Neural progenitor cell (in vitro differentiated cells): ENCODE data around the gene ZGLP1. TPM values are rescaled to one million over a fixed set of nuclear protein-coding genes. Genes with fewer than 3 reads are reported as not detected.

ENCODE experiments used
- DNase-seq: peaks from one replicate; pipeline ENCODE4 v3.0.0-alpha.2; 2016; ENCODE audit warnings: low spot score
- H2AFZ ChIP-seq: fragments of 200-600 bp; sonication (generic); replicated peaks from 2 replicates; pipeline ENCODE4 v1.6.1; 2016; ENCODE audit warnings: antibody characterized with exemption
- H3F3A ChIP-seq: fragments of 200-600 bp; sonication (generic); 2 replicates; pipeline ENCODE4 v1.6.1; 2016; ENCODE audit warnings: antibody characterized with exemption, low read depth
- H3K27ac ChIP-seq: fragments of 200-600 bp; sonication (generic); 2 replicates; pipeline ENCODE4 v1.5.1; 2016; ENCODE audit warnings: mild to moderate bottlenecking
- H3K27me3 ChIP-seq: fragments of 200-600 bp; sonication (generic); 2 replicates; pipeline ENCODE4 v1.6.1; 2016; ENCODE audit warnings: mild to moderate bottlenecking, moderate library complexity
- H3K36me3 ChIP-seq: fragments of 200-600 bp; sonication (generic); 2 replicates; pipeline ENCODE4 v1.5.1; 2016
- H3K4me1 ChIP-seq: fragments of 200-600 bp; sonication (generic); 2 replicates; pipeline ENCODE4 v1.6.1; 2016; ENCODE audit warnings: mixed run types
- H3K4me2 ChIP-seq: fragments of 200-600 bp; sonication (generic); 2 replicates; pipeline ENCODE4 v1.6.1; 2016
- H3K4me3 ChIP-seq: fragments of 200-600 bp; sonication (generic); 2 replicates; pipeline ENCODE4 v1.5.1; 2016
- H3K79me2 ChIP-seq: fragments of 200-600 bp; sonication (generic); 2 replicates; pipeline ENCODE4 v1.6.1; 2016; ENCODE audit warnings: low read depth
- H3K9ac ChIP-seq: fragments of 200-600 bp; sonication (generic); 2 replicates; pipeline ENCODE4 v1.6.1; 2016
- H3K9me3 ChIP-seq: fragments of 200-600 bp; sonication (generic); 2 replicates; pipeline ENCODE4 v1.5.1; 2016; ENCODE audit warnings: low read depth
- H4K20me1 ChIP-seq: fragments of 200-600 bp; sonication (generic); 2 replicates; pipeline ENCODE4 v1.6.1; 2016; ENCODE audit warnings: low read depth
- H3K27ac Mint-ChIP-seq: 3 replicates; pipeline ENCODE4 v1.8.0; 2021; ENCODE audit warnings: mixed read lengths
- H3K27me3 Mint-ChIP-seq: 2 replicates; pipeline ENCODE4 v1.8.0; 2022; ENCODE audit warnings: low read depth, mild to moderate bottlenecking, inconsistent platforms, moderate library complexity, mixed read lengths; ENCODE audit not compliant: insufficient read depth
- H3K36me3 Mint-ChIP-seq: 3 replicates; pipeline ENCODE4 v1.8.0; 2021; ENCODE audit warnings: mixed read lengths
- H3K4me1 Mint-ChIP-seq: 3 replicates; pipeline ENCODE4 v1.8.0; 2021; ENCODE audit warnings: mixed read lengths
- H3K4me3 Mint-ChIP-seq: 3 replicates; pipeline ENCODE4 v1.8.0; 2021; ENCODE audit warnings: mild to moderate bottlenecking, moderate library complexity, mixed read lengths
- H3K9me3 Mint-ChIP-seq: 3 replicates; pipeline ENCODE4 v1.8.0; 2020; ENCODE audit warnings: mixed read lengths
- EZH2 ChIP-seq: fragments of 200-600 bp; sonication (generic); IDR thresholded peaks from 2 replicates; pipeline ENCODE4 v1.6.1; 2017; ENCODE audit warnings: antibody characterized with exemption, mild to moderate bottlenecking, moderate library complexity
- EZH2phosphoT487 ChIP-seq: fragments of 200-600 bp; sonication (generic); IDR thresholded peaks from 2 replicates; pipeline ENCODE4 v1.6.1; 2017; ENCODE audit warnings: antibody characterized with exemption
- small RNA-seq: library from RNA; depleted of rRNA; stranded (forward); fragments of <200 nt; gene quantifications from one replicate; pipeline ENCODE3, GENCODE V24; 2015
- total RNA-seq: library from RNA; depleted of rRNA; stranded (reverse); fragments of >200 nt; gene quantifications from 2 replicates; pipeline ENCODE4 v1.2.3, GENCODE V29; 2015; ENCODE audit warnings: low replicate concordance
- TF ChIP-seq, protein P1 (sequence below): fragments of 200-600 bp; sonication (generic); IDR thresholded peaks from 2 replicates; pipeline ENCODE4 v1.5.1; 2017; ENCODE audit warnings: antibody characterized with exemption, mild to moderate bottlenecking

ZGLP1 gene
- total RNA-seq, 1 donor from 2014 or later: 2.4 TPM

- peaks cover 7% of the 10 kb centered on the region for H3K79me2 ChIP-seq
- no peak overlapping the region for H3K4me3 ChIP-seq
- no peaks in the 10 kb centered on the region for H4K20me1 ChIP-seq
- peaks cover 5% of the 10 kb centered on the region for H3F3A ChIP-seq
- no peaks in the 10 kb centered on the region for H3K27me3 ChIP-seq
- H3K4me1 ChIP-seq: peaks cover 6% of the 10 kb centered on the region
- no peak overlapping the region for H3K4me2 ChIP-seq
- Mint-ChIP-seq H3K27ac (no peak overlapping the region), H3K9me3 (no peaks in the 10 kb centered on the region), H3K4me1 (peaks cover 8% of the 10 kb centered on the region), H3K4me3 (no peak overlapping the region), H3K36me3 (peaks cover 17% of the 10 kb centered on the region), H3K27me3 (peaks cover 10% of the 10 kb centered on the region)
- DNase-seq: no peak
- no peak overlapping the region for H3K27ac ChIP-seq
- H3K36me3 ChIP-seq: no peaks in the 10 kb centered on the region
- H2AFZ ChIP-seq: no peak overlapping the region
- TF ChIP-seq, protein P1, sequence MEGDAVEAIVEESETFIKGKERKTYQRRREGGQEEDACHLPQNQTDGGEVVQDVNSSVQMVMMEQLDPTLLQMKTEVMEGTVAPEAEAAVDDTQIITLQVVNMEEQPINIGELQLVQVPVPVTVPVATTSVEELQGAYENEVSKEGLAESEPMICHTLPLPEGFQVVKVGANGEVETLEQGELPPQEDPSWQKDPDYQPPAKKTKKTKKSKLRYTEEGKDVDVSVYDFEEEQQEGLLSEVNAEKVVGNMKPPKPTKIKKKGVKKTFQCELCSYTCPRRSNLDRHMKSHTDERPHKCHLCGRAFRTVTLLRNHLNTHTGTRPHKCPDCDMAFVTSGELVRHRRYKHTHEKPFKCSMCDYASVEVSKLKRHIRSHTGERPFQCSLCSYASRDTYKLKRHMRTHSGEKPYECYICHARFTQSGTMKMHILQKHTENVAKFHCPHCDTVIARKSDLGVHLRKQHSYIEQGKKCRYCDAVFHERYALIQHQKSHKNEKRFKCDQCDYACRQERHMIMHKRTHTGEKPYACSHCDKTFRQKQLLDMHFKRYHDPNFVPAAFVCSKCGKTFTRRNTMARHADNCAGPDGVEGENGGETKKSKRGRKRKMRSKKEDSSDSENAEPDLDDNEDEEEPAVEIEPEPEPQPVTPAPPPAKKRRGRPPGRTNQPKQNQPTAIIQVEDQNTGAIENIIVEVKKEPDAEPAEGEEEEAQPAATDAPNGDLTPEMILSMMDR: no peak
- no peak for TF ChIP-seq EZH2
- TF ChIP-seq EZH2phosphoT487: no peak
- H3K9ac ChIP-seq: no peak overlapping the region
- no peaks in the 10 kb centered on the region for H3K9me3 ChIP-seq
These were observed 53.1 kb downstream of the ZGLP1 start for GRCh38 chr19:10256551-10256950.

DNA sequence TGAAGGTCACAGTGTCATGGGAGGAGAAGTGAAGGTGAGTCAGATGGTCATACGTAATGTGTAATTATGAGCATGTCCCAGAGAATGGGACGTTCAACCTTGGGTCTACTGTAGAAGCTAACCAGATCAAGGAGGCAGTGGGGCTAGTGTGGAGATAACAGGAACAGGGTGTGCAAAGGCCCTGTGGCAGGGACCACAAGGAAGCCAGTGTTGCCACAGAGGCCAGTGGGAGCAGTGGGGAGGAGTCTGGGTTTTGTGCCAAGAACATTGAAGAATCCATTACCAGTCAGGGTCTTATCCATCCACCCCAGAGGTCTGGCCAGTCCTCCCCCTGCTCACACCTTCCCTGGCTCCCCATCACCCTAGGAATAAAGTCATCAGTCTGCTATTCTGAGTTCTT is 54.3 kb downstream of the ZGLP1 start:
- no peak overlapping the region for H3K27ac Mint-ChIP-seq

More for the DNA sequence above, 54.3 kb downstream of the ZGLP1 start:
- Histone ChIP-seq H3K27ac (no peak overlapping the region), H3K4me2 (no peak overlapping the region), H3K79me2 (peaks cover 7% of the 10 kb centered on the region), H3K4me3 (no peak overlapping the region), H3F3A (peaks cover 11% of the 10 kb centered on the region), H3K36me3 (no peaks in the 10 kb centered on the region), H3K9ac (no peak overlapping the region), H4K20me1 (no peaks in the 10 kb centered on the region), H3K9me3 (no peaks in the 10 kb centered on the region), H2AFZ (no peak overlapping the region), H3K4me1 (peaks cover 6% of the 10 kb centered on the region), H3K27me3 (no peaks in the 10 kb centered on the region)
- H3K9me3 Mint-ChIP-seq: no peaks in the 10 kb centered on the region
- no peak for DNase-seq
- peaks cover 8% of the 10 kb centered on the region for H3K4me1 Mint-ChIP-seq
- peaks cover 10% of the 10 kb centered on the region for H3K27me3 Mint-ChIP-seq
- TF ChIP-seq EZH2phosphoT487: no peak
- TF ChIP-seq, protein P1: no peak
- no peak for TF ChIP-seq EZH2
- H3K4me3 Mint-ChIP-seq: no peak overlapping the region
- peaks cover 17% of the 10 kb centered on the region for H3K36me3 Mint-ChIP-seq

Small RNAs within 50 kb of the gene (small RNA-seq; reads per million reads assigned to genes)
- gene AC011511.1 (not detected), gene AC011511.4 (not detected)

Other genes starting within 250 kb of the ZGLP1 start
- gene SHFL, start 223.5 kb downstream of the ZGLP1 start, total RNA-seq: 0.15 and 2.0 TPM in 2 replicates
- 0.09 TPM in 1 of 2 replicates, not detected in the other for gene ANGPTL6, start 207.1 kb downstream of the ZGLP1 start, total RNA-seq
- 6.6 and 23.3 TPM in 2 replicates for gene PPAN, start 203.5 kb downstream of the ZGLP1 start, total RNA-seq
- gene P2RY11, start 198.1 kb downstream of the ZGLP1 start, total RNA-seq: 2.2 TPM in 1 of 2 replicates, not detected in the other
- 170 and 215 TPM in 2 replicates for gene EIF3G, start 189.9 kb downstream of the ZGLP1 start, total RNA-seq
- 203 and 204 TPM in 2 replicates for gene DNMT1, start 114.9 kb downstream of the ZGLP1 start, total RNA-seq
- gene S1PR2, start 78.5 kb downstream of the ZGLP1 start, total RNA-seq: 8.5 and 18.8 TPM in 2 replicates
- 22.5 and 57.4 TPM in 2 replicates for gene MRPL4, start 57.6 kb downstream of the ZGLP1 start, total RNA-seq
- 0.40 and 0.80 TPM in 2 replicates for gene ICAM1, start 38.7 kb downstream of the ZGLP1 start, total RNA-seq
- 0.15 TPM in 1 of 2 replicates, not detected in the other for gene ICAM4, start 22.9 kb downstream of the ZGLP1 start, total RNA-seq
- 0.46 TPM in 1 of 2 replicates, not detected in the other for gene ICAM5, start 19.9 kb downstream of the ZGLP1 start, total RNA-seq
- 7.4 and 11.4 TPM in 2 replicates for gene FDX2, start 6.2 kb upstream of the ZGLP1 start, total RNA-seq
- gene RAVER1, start 23.7 kb upstream of the ZGLP1 start, total RNA-seq: 5.4 and 24.3 TPM in 2 replicates
- gene ICAM3, start 29.8 kb upstream of the ZGLP1 start, total RNA-seq: 1.3 and 3.5 TPM in 2 replicates
- 20.7 and 44.9 TPM in 2 replicates for gene TYK2, start 70.8 kb upstream of the ZGLP1 start, total RNA-seq
- 142 and 211 TPM in 2 replicates for gene CDC37, start 93.7 kb upstream of the ZGLP1 start, total RNA-seq
- 0.37 and 1.5 TPM in 2 replicates for gene PDE4A, start 110.7 kb upstream of the ZGLP1 start, total RNA-seq
- gene KEAP1, start 193.5 kb upstream of the ZGLP1 start, total RNA-seq: 25.2 and 41.7 TPM in 2 replicates
- gene S1PR5, start 207.6 kb upstream of the ZGLP1 start, total RNA-seq: 0.15 and 1.1 TPM in 2 replicates
- gene ATG4D, start 234.1 kb upstream of the ZGLP1 start, total RNA-seq: 5.1 and 29.6 TPM in 2 replicates